Measurements from ENCODE around the gene EFCAB3.

The EFCAB3 gene

GRCh38 chr17:62380253-62380652, at the start of gene EFCAB3:
TSS of gene EFCAB3 (plus strand) at chr17:62380553. CDS start at chr17:62382980, 2,427 bp downstream.
- no peak within 1 kb of the TSS for H2AFZ ChIP-seq (ENCODE audit: low read depth)

GRCh38 chr17:62336527-62336926, 43.8 kb upstream of the EFCAB3 start:
- no peaks in the 10 kb centered on the region for H3K27me3 ChIP-seq (ENCODE audit: insufficient read depth, low read depth)
- no peak overlapping the region for H3K9ac ChIP-seq
- TF ChIP-seq CTCF (conservative IDR thresholded peaks at IDR 0.05; ENCODE audit: low read depth, low read length), result no peak

More at GRCh38 chr17:62380253-62380652, at the start of gene EFCAB3:
- H3K4me3 ChIP-seq (IDR thresholded peaks at IDR 0.05; ENCODE audit: insufficient read depth, low read depth, low read length), result no peak within 1 kb of the TSS
- H3K9ac ChIP-seq, result no peak within 1 kb of the TSS
- no peaks in the 10 kb centered on the region for H3K36me3 ChIP-seq (ENCODE audit: insufficient read depth)
- no peaks in the 10 kb centered on the region for H3K79me2 ChIP-seq (ENCODE audit: insufficient read depth, low read depth)
- no peak for TF ChIP-seq CTCF (conservative IDR thresholded peaks at IDR 0.05; ENCODE audit: low read depth, low read length)
- H3K4me2 ChIP-seq, result no peak within 1 kb of the TSS
- no peaks in the 10 kb centered on the region for H3K27me3 ChIP-seq (ENCODE audit: insufficient read depth, low read depth)
- no peak within 1 kb of the TSS for H3K27ac ChIP-seq
- H3K4me1 ChIP-seq (ENCODE audit: low read depth, poor library complexity, severe bottlenecking), result no peaks in the 10 kb centered on the region
- no peaks in the 10 kb centered on the region for H4K20me1 ChIP-seq (ENCODE audit: insufficient read depth)

GRCh38 chr17:62343764-62344270, 36.5 kb upstream of the EFCAB3 start:
- H3K27me3 ChIP-seq (ENCODE audit: insufficient read depth, low read depth), result no peaks in the 10 kb centered on the region
- no peaks in the 10 kb centered on the region for H4K20me1 ChIP-seq (ENCODE audit: insufficient read depth)
- H3K4me1 ChIP-seq (ENCODE audit: low read depth, poor library complexity, severe bottlenecking), result no peaks in the 10 kb centered on the region
- H3K27ac ChIP-seq, result no peak overlapping the region
- no peak overlapping the region for H3K4me2 ChIP-seq
- H3K36me3 ChIP-seq (ENCODE audit: insufficient read depth), result no peaks in the 10 kb centered on the region
- no peak for TF ChIP-seq CTCF (conservative IDR thresholded peaks at IDR 0.05; ENCODE audit: low read depth, low read length)
- H3K4me3 ChIP-seq (IDR thresholded peaks at IDR 0.05; ENCODE audit: insufficient read depth, low read depth, low read length), result no peak overlapping the region
- no peak overlapping the region for H2AFZ ChIP-seq (ENCODE audit: low read depth)
- no peak overlapping the region for H3K9ac ChIP-seq
- no peaks in the 10 kb centered on the region for H3K79me2 ChIP-seq (ENCODE audit: insufficient read depth, low read depth)

More at GRCh38 chr17:62336527-62336926, 43.8 kb upstream of the EFCAB3 start:
- Histone ChIP-seq H4K20me1 (ENCODE audit: insufficient read depth) (no peaks in the 10 kb centered on the region), H3K36me3 (ENCODE audit: insufficient read depth) (no peaks in the 10 kb centered on the region), H3K4me1 (ENCODE audit: low read depth, poor library complexity, severe bottlenecking) (no peaks in the 10 kb centered on the region), H2AFZ (ENCODE audit: low read depth) (no peak overlapping the region), H3K79me2 (ENCODE audit: insufficient read depth, low read depth) (no peaks in the 10 kb centered on the region), H3K4me3 (IDR thresholded peaks at IDR 0.05; ENCODE audit: insufficient read depth, low read depth, low read length) (no peak overlapping the region), H3K4me2 (no peak overlapping the region), H3K27ac (no peak overlapping the region)

GRCh38 chr17:62351176-62351575, 29.2 kb upstream of the EFCAB3 start:
- no peak for TF ChIP-seq CTCF (conservative IDR thresholded peaks at IDR 0.05; ENCODE audit: low read depth, low read length)

More at GRCh38 chr17:62351176-62351575, 29.2 kb upstream of the EFCAB3 start:
- H3K79me2 ChIP-seq (ENCODE audit: insufficient read depth, low read depth), result no peaks in the 10 kb centered on the region
- H3K36me3 ChIP-seq (ENCODE audit: insufficient read depth), result no peaks in the 10 kb centered on the region
- no peak overlapping the region for H3K9ac ChIP-seq
- no peak overlapping the region for H2AFZ ChIP-seq (ENCODE audit: low read depth)
- no peak overlapping the region for H3K27ac ChIP-seq
- H3K4me2 ChIP-seq, result no peak overlapping the region
- H4K20me1 ChIP-seq (ENCODE audit: insufficient read depth), result no peaks in the 10 kb centered on the region
- no peaks in the 10 kb centered on the region for H3K4me1 ChIP-seq (ENCODE audit: low read depth, poor library complexity, severe bottlenecking)
- no peak overlapping the region for H3K4me3 ChIP-seq (IDR thresholded peaks at IDR 0.05; ENCODE audit: insufficient read depth, low read depth, low read length)
- no peaks in the 10 kb centered on the region for H3K27me3 ChIP-seq (ENCODE audit: insufficient read depth, low read depth)
